Naive B cell (primary cell): ENCODE results near the gene FAH. TPM values are rescaled to one million over a fixed set of nuclear protein-coding genes. Genes with fewer than 3 reads are reported as not detected.

Experiments
- ATAC-seq, 2 donors: fragments of 150-1000 bp; cut with Tn5 transposase; 2 replicates each; pipeline ENCODE4 v1.10.0; 2021; ENCODE audit warnings: low read depth in 2 of 2, mild to moderate bottlenecking in 2 of 2, moderate library complexity in 2 of 2
- DNase-seq: peaks from one replicate; pipeline ENCODE4 v3.0.0; 2022
- H3K27ac Mint-ChIP-seq, 6 donors: one replicate each; pipeline ENCODE4 v1.8.0; 2020 to 2022; ENCODE audit warnings: mild to moderate bottlenecking in 6 of 6, mixed read lengths in 6 of 6, moderate library complexity in 5 of 6, inconsistent platforms in 2 of 6
- H3K27me3 Mint-ChIP-seq, 3 donors: one replicate each; pipeline ENCODE4 v1.8.0; 2021 to 2022; ENCODE audit warnings: mixed read lengths in 3 of 3, mild to moderate bottlenecking in 1 of 3
- H3K36me3 Mint-ChIP-seq, 2 donors: one replicate each; pipeline ENCODE4 v1.8.0; 2020 to 2022; ENCODE audit warnings: mixed read lengths in 2 of 2, inconsistent platforms in 1 of 2, mild to moderate bottlenecking in 1 of 2
- H3K4me1 Mint-ChIP-seq, 3 donors: one replicate each; pipeline ENCODE4 v1.8.0; 2020 to 2022; ENCODE audit warnings: mixed read lengths in 3 of 3, inconsistent platforms in 1 of 3, mild to moderate bottlenecking in 1 of 3, moderate library complexity in 1 of 3
- H3K4me3 Mint-ChIP-seq, 8 donors: one replicate each; pipeline ENCODE4 v1.8.0; 2020 to 2022; ENCODE audit warnings: mild to moderate bottlenecking in 8 of 8, mixed read lengths in 8 of 8, moderate library complexity in 8 of 8, inconsistent platforms in 2 of 8
- H3K9me3 Mint-ChIP-seq, 7 donors: one replicate each; pipeline ENCODE4 v1.8.0; 2020 to 2022; ENCODE audit warnings: mixed read lengths in 7 of 7, mild to moderate bottlenecking in 5 of 7, inconsistent platforms in 2 of 7, moderate library complexity in 1 of 7
- polyA plus RNA-seq, 6 donors: library from polyadenylated mRNA; unstranded; fragments of 300-500 nt; fragmentation: Illumina TruSeq; gene quantifications; one replicate each; pipeline ENCODE4 v1.2.3, GENCODE V29; 2021; ENCODE audit warnings: low read depth in 6 of 6

Gene FAH
- polyA plus RNA-seq, 6 donors from 2014 or later = 0.58 to 1.7 (median 0.97) TPM; not detected in 1

DNA sequence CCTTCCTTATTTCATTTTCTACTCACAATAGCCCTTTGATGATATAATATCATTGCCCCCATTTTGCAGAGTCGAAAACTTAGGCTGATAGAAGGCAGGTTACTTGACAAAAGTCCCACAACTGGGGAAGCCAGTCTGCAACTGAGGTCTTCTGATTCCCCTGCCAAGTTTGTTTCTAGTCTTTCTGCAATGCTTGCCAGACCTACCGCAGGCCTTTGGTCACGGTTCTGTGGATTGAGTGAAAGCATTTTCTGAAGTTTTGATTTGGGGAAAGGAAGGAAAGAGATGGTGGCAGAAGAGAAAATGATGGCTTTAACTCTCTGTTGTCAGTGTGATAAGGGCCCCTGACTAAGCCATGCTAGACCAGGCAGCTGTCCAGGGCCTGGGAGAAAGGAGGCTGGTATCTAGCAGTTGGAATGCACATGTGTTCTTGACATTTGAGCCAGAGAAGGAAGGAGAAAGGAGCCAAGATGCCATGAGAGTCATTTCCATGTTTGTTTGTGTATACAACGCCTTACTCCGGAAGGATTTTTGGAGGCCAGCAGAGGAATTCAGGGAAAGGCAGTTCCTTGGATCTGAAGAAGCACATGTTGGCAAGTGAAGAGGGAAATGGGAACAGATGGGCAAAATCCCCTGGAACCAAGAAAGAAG lies 29.9 kb downstream of the FAH start:
- Mint-ChIP-seq H3K9me3 (peaks cover 0 to 5% (median 0%) of the 10 kb centered on the region in 7 donors), H3K4me3 (no peak overlapping the region), H3K4me1 (no peaks in the 10 kb centered on the region), H3K36me3 (peaks cover 0 to 21% of the 10 kb centered on the region in 2 donors), H3K27ac (no peak overlapping the region), H3K27me3 (no peaks in the 10 kb centered on the region)
- DNase-seq (no peak), ATAC-seq (no peak)

DNA sequence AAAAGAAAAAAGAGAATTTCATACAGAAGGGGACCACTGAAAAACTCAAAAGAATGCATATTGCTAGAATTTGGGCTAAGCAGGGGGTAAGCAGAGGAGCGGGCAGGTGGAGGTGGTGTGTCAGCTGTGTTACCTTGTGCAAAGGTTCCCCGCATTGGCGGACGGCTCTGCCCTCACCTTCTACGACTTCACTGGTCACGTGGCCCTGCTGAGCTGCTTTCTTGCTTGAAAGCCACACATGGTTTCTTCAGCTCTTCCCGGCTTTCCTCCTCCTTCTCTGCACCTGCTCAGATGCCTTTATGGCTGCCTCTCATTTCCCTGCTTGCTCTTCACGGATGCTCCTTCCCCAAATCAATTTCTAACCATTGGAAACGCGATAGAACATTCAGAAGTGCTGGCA lies 30.5 kb downstream of the FAH start:
- Mint-ChIP-seq H3K36me3 (peaks cover 0 to 22% of the 10 kb centered on the region in 2 donors), H3K27me3 (no peaks in the 10 kb centered on the region), H3K4me3 (no peak overlapping the region), H3K9me3 (peaks cover 0 to 5% (median 0%) of the 10 kb centered on the region in 7 donors), H3K27ac (no peak overlapping the region), H3K4me1 (no peaks in the 10 kb centered on the region)
- no peak for ATAC-seq
- DNase-seq = no peak

DNA sequence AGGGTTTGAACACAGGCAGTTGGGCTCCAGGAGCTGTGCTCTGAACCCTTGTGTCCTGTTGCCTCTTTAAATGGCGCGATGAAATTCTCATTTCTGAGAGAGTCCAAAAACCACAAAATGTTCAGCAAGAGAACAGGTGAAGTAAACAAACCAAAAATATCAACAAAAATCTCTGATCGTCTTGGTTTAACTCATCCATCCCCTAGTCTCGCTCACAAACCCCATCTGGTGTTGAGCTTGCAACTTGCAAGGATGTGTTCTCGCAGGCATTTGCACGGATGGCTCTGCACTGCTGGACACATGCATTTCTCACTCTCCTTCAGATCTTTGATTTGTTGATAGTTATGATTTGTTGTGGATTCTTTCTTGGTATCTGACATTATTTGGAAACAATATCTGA lies 31.1 kb downstream of the FAH start:
- Mint-ChIP-seq H3K27me3 (no peaks in the 10 kb centered on the region), H3K4me1 (no peaks in the 10 kb centered on the region), H3K27ac (no peak overlapping the region), H3K4me3 (no peak overlapping the region), H3K9me3 (peaks cover 0 to 5% (median 0%) of the 10 kb centered on the region in 7 donors), H3K36me3 (peaks cover 0 to 22% of the 10 kb centered on the region in 2 donors)
- ATAC-seq (no peak), DNase-seq (no peak)

DNA sequence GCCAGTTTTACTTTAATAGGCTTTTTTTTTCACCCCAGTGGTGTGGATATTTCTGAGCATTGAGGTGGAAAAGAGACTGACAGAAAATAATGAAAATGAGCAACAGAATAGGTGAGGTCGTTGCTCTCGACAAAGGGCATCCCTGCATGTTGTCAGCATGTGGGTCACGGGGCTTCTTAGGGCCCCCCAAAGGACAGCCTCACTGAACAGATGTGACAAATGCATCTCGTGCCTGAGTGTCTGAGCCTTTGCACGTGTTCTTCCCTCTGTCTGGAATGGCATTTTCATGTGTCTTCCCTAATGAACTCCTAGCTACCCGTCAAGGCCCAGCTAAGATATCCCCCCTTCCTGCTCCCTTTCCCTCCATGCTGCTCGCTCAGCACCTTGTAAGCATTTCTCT lies 31.8 kb downstream of the FAH start:
- Mint-ChIP-seq H3K36me3 (peaks cover 0 to 22% of the 10 kb centered on the region in 2 donors), H3K27ac (no peak overlapping the region)
- ATAC-seq = no peak

DNA sequence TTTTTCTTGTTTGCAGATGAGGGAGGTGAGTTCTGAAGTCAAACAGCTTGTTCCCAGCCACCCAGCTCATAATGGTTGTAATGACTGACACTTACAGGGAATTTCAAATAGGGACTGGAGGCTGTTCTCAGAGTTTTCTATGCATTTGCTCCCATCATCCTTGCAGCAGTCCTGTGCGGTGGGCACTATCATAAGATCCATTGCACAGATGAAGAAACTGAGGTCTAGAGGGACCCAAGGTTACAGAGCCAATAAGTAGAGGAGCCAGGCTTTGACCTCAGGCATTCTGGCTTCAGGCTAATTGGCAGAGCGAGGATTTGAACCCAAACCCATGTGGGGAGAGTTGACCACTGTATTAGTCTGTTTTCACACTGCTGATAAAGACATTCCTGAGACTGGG lies 32.4 kb downstream of the FAH start:
- H3K27me3 Mint-ChIP-seq = no peaks in the 10 kb centered on the region
- peaks cover 0 to 22% of the 10 kb centered on the region in 2 donors for H3K36me3 Mint-ChIP-seq
- no peak overlapping the region for H3K4me3 Mint-ChIP-seq
- DNase-seq = no peak
- no peak overlapping the region for H3K27ac Mint-ChIP-seq
- H3K9me3 Mint-ChIP-seq = peaks cover 0 to 5% (median 0%) of the 10 kb centered on the region in 7 donors
- ATAC-seq = no peak
- H3K4me1 Mint-ChIP-seq = no peaks in the 10 kb centered on the region

More for the DNA sequence above, 31.8 kb downstream of the FAH start:
- Mint-ChIP-seq H3K4me3 (no peak overlapping the region), H3K27me3 (no peaks in the 10 kb centered on the region), H3K9me3 (peaks cover 0 to 5% (median 0%) of the 10 kb centered on the region in 7 donors), H3K4me1 (no peaks in the 10 kb centered on the region)
- no peak for DNase-seq

DNA sequence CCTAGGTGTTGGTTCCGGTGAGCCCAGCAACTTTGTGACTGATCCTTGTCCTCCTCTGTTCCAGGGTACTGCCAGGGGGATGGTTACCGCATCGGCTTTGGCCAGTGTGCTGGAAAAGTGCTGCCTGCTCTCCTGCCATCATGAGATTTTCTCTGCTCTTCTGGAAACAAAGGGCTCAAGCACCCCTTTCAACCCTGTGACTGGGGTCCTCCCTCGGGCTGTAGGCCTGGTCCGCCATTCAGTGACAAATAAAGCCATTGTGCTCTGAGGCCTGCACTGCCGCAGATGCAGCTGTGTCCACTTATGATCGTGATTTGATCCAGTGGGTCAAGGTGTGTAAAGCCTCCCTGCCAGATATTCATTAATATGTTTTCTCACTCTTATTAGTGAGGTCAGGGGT lies 33.3 kb downstream of the FAH start:
- Mint-ChIP-seq H3K27me3 (no peaks in the 10 kb centered on the region), H3K27ac (no peak overlapping the region), H3K36me3 (peaks cover 0 to 21% of the 10 kb centered on the region in 2 donors), H3K4me3 (no peak overlapping the region), H3K9me3 (peaks cover 0 to 5% (median 0%) of the 10 kb centered on the region in 7 donors), H3K4me1 (no peaks in the 10 kb centered on the region)
- DNase-seq = no peak
- no peak for ATAC-seq

DNA sequence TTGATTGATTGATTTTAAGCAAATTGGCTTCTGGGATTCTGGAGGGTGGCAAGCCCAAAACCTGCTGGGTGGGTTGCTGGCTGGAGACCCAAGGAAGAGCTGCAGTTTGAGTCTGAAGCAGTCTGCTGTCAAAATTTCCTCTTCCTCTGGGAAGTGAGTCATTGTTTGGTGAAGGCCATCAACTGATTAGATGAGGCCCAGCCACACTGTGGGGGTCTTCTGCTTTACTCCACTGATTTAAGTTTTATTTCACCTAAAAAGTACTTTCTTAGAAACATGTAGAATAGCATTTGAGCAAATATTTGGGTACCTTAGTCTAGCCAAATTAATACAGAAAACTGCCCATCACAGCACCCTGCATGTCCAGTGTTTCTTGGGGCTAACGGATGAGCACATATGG lies 33.8 kb downstream of the FAH start:
- H3K27me3 Mint-ChIP-seq = no peaks in the 10 kb centered on the region
- H3K4me3 Mint-ChIP-seq = no peak overlapping the region
- H3K36me3 Mint-ChIP-seq = peaks cover 0 to 19% of the 10 kb centered on the region in 2 donors
- no peak for DNase-seq
- no peak overlapping the region for H3K27ac Mint-ChIP-seq
- H3K4me1 Mint-ChIP-seq = no peaks in the 10 kb centered on the region
- ATAC-seq = no peak
- peaks cover 0 to 5% (median 0%) of the 10 kb centered on the region in 7 donors for H3K9me3 Mint-ChIP-seq

DNA sequence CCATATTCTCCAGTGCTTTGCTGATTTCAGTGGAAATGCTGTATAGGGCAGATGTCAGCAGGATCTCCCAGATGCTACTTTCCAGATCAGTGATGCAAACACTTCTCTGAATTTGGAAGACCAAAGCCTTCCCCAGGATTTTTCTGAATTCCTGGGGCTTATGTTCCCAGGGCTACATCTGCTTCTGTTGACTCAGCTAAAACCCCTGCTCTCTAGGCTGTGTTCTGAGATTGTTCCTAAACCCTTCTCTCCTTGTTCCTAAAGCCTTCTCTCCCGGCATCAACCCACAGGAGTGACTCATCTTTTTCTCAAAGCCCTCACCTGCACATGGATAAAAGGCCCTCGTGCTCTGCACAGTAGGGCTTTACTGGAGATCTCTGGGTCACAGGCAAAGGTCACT lies 35.5 kb downstream of the FAH start:
- no peaks in the 10 kb centered on the region for H3K27me3 Mint-ChIP-seq
- no peak overlapping the region for H3K27ac Mint-ChIP-seq
- H3K4me1 Mint-ChIP-seq = no peaks in the 10 kb centered on the region
- H3K36me3 Mint-ChIP-seq = peaks cover 0 to 19% of the 10 kb centered on the region in 2 donors
- no peak for DNase-seq
- no peak overlapping the region for H3K4me3 Mint-ChIP-seq
- ATAC-seq = no peak
- H3K9me3 Mint-ChIP-seq = peaks cover 0 to 5% (median 0%) of the 10 kb centered on the region in 7 donors

DNA sequence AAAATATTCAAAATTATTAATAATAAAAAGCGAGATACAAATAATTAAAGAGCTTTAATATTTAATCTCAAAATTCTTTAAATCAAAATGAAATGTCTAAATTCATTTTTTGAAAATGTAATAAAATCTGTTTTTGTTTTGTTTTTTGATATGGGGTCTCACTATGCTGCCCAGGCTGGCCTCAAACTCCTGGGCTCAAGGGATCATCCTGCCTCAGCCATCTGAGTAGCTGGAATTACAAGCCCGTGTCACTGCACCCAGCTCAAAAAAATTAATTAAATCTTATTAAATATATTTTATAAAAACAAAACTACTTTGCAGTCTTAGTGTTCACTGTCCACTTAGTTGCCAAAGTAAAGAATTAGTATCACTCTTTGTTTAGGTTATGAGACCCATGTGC lies 38.4 kb downstream of the FAH start:
- ATAC-seq (no peak), DNase-seq (no peak)
- peaks cover 0 to 7% (median 0%) of the 10 kb centered on the region in 3 donors for H3K27me3 Mint-ChIP-seq
- no peak overlapping the region for H3K27ac Mint-ChIP-seq
- H3K4me3 Mint-ChIP-seq = no peak overlapping the region
- peaks cover 0 to 8% of the 10 kb centered on the region in 2 donors for H3K36me3 Mint-ChIP-seq
- H3K9me3 Mint-ChIP-seq = peaks cover 0 to 1% (median 0%) of the 10 kb centered on the region in 7 donors
- H3K4me1 Mint-ChIP-seq = no peaks in the 10 kb centered on the region

DNA sequence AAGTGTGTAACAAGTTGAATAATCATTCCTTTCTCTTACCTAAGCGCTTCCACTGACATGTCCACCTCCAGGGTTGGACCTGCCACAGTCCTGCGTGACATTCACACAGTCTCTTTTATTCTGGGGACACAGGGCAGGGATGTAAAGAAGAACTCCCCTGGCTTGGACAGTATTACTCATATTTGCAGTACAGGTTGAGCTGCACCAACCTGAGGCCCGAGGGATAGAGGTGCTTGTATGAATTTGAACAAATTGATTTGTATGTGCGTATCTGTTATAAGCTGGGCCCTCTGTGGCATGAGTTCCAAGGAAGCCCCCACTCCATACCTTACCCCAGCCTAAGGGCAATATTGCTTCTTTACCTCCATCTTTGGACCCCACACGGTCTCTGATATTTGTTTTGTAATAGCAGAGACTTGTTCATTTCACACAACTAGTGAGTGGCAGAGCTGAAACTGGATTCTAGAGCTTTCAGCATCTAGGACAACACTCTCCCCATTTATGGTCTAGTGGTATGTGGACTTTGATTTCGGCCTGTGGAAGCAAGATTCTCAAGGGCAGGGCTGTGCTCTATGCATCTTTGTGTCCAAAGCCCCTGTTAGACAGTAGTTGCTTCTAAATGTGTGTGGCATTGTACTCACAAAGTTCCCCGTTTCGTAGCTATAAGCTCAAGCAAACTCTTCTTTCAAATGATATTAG lies 39.2 kb downstream of the FAH start:
- ATAC-seq = no peak
- peaks cover 0 to 7% (median 0%) of the 10 kb centered on the region in 3 donors for H3K27me3 Mint-ChIP-seq
- no peak for DNase-seq
- H3K9me3 Mint-ChIP-seq = no peaks in the 10 kb centered on the region
- H3K36me3 Mint-ChIP-seq = peaks cover 0 to 8% of the 10 kb centered on the region in 2 donors
- no peaks in the 10 kb centered on the region for H3K4me1 Mint-ChIP-seq
- no peak overlapping the region for H3K4me3 Mint-ChIP-seq
- no peak overlapping the region for H3K27ac Mint-ChIP-seq

DNA sequence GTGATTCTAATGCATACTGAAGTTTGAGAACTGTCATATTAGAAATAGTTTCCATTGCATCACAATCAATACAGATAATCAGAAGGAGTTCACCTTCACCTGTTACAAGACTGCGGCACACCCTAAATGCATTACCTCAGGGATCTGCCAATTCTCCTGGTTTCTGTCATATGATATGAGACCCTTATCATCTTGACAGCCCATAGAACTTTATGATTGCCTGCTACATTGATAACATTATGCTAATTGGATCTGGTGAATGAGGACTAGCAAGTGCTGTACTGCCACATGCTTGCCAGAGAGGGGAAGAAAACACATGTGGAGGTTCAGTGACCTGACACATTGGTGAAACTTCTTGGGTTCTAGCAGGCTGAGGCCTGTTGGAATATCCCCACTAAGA lies 41.4 kb downstream of the FAH start:
- Mint-ChIP-seq H3K9me3 (peaks cover 0 to 2% (median 0%) of the 10 kb centered on the region in 7 donors), H3K4me3 (no peak overlapping the region), H3K4me1 (no peaks in the 10 kb centered on the region), H3K27me3 (peaks cover 7 to 12% (median 8%) of the 10 kb centered on the region in 3 donors), H3K27ac (no peak overlapping the region), H3K36me3 (no peaks in the 10 kb centered on the region)
- no peak for DNase-seq
- no peak for ATAC-seq

DNA sequence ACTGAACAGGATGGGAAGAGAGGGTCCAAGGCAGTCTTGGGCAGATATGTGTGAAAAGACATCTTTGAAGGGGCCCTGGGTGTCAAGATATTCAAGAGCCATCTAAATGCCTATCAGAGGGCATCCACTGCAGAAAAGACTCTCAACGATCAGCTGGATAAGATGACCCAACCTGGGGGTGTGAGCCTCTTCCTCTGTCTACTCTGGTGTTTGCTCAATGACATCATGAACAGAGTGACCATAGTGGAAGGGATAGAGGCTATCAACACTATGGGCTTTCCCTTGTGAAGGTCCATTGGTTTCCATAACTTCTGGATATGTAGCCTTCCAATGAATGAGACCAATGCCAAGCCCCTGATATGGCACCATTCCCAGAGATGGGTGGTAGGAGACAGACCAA lies 42.1 kb downstream of the FAH start:
- Mint-ChIP-seq H3K36me3 (no peaks in the 10 kb centered on the region), H3K27ac (no peak overlapping the region), H3K27me3 (peaks cover 7 to 19% (median 15%) of the 10 kb centered on the region in 3 donors), H3K9me3 (peaks cover 0 to 2% (median 0%) of the 10 kb centered on the region in 7 donors), H3K4me3 (no peak overlapping the region), H3K4me1 (no peaks in the 10 kb centered on the region)
- ATAC-seq (no peak), DNase-seq (no peak)

DNA sequence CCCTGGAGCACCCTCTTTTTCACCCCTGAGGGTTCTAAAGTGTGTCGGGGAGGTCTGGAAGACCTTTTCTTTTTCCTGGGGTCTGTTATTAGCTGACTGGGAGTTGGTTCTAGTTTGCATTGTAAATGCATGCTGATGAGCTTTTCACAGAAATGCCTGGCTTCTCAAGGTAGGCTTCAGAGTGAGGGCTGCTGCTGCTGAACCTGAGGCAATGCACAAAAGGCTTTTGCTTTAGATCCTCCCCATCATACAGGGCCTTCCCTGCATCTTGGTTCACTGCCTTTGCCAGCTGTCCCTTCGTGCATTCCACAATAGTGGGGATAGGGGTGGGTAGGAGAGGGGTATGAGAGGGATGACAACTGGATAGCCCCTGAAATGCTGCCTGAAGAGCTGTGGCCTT lies 46.6 kb downstream of the FAH start:
- H3K4me1 Mint-ChIP-seq = no peaks in the 10 kb centered on the region
- H3K27me3 Mint-ChIP-seq = peaks cover 4 to 27% (median 24%) of the 10 kb centered on the region in 3 donors
- DNase-seq = no peak
- H3K9me3 Mint-ChIP-seq = peaks cover 0 to 2% (median 0%) of the 10 kb centered on the region in 7 donors
- no peak for ATAC-seq
- no peaks in the 10 kb centered on the region for H3K36me3 Mint-ChIP-seq
- no peak overlapping the region for H3K27ac Mint-ChIP-seq
- H3K4me3 Mint-ChIP-seq = no peak overlapping the region

DNA sequence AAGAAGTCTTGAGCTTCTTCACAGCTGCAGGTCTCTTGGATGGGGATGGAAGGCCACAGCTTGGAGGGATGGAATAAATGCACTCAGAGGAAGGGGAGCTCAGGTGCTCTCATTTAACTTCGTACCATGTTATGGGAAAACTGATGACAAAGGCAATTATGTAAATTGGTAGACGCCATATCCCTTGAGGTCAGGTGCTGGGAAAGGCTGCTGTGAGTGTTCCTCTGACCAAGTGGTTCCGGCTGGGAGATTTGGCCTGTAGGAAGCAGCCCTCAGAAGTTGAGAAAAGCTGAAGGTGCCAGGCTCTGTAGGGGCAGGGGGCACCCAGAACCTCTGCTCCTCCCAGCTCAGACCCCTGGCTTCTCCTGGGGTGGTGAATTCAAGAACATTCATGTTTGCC lies 47.1 kb downstream of the FAH start:
- Mint-ChIP-seq H3K36me3 (no peaks in the 10 kb centered on the region), H3K4me3 (no peak overlapping the region), H3K9me3 (peaks cover 0 to 2% (median 0%) of the 10 kb centered on the region in 7 donors), H3K4me1 (no peaks in the 10 kb centered on the region), H3K27ac (no peak overlapping the region), H3K27me3 (peaks cover 0 to 27% (median 24%) of the 10 kb centered on the region in 3 donors)
- no peak for ATAC-seq
- DNase-seq = no peak
